Mucosa of descending colon (tissue), 3 donors: ENCODE measurements around the gene COPE. TPM values are rescaled to one million over a fixed set of nuclear protein-coding genes. Genes with fewer than 3 reads are reported as not detected.

ENCODE experiments used
- ATAC-seq: fragments of 200-7000 bp; cut with Tn5 transposase; one replicate; pipeline ENCODE4 v1.9.1; 2020; ENCODE audit warnings: mild to moderate bottlenecking, moderate library complexity
- DNase-seq, 3 donors: peaks; one replicate each; pipeline ENCODE4 v3.0.0-alpha.2; 2020
- H3K36me3 ChIP-seq: fragments of 200-600 bp; one replicate; pipeline ENCODE4 v1.8.0; 2021; ENCODE audit warnings: low read depth, mild to moderate bottlenecking
- H3K4me1 ChIP-seq: fragments of 200-600 bp; one replicate; pipeline ENCODE4 v1.8.0; 2021; ENCODE audit warnings: low read depth, mild to moderate bottlenecking
- H3K4me3 ChIP-seq: fragments of 200-600 bp; one replicate; pipeline ENCODE4 v1.8.0; 2021; ENCODE audit warnings: mild to moderate bottlenecking
- H3K9me3 ChIP-seq: fragments of 200-600 bp; one replicate; pipeline ENCODE4 v1.8.0; 2021; ENCODE audit warnings: mild to moderate bottlenecking
- CTCF ChIP-seq: fragments of 200-600 bp; IDR thresholded peaks from one replicate; pipeline ENCODE4 v1.8.0; 2022; ENCODE audit warnings: antibody characterized with exemption, mild to moderate bottlenecking
- intact Hi-C, 2 donors: fragments of 100-400 bp; cut with DNase I in 1 of 2; cut with micrococcal nuclease in 1 of 2; formaldehyde crosslinking; loops; one replicate each; pipeline versions ENCODE4 v1.11.0 to v1.11.1; 2022; cut with DNase I, micrococcal nuclease
- total RNA-seq, 3 donors: library from RNA; stranded (reverse); fragmentation: NEBNext Ultra II Directional in 2 of 3; extraction: Animal tissue kit (Norgen Biotek cat#: 25700) in 2 of 3; gene quantifications; one replicate each; pipeline versions ENCODE4 v1.2.1 to v1.2.4, GENCODE V29; 2021 to 2023
- donor health status: DM: no; HTN: no; CAD: no; lungs with moderate emphysema.
- donor health status: DM: no; HTN: no; CAD: no.
- donor health status: DM: no; HTN: yes; CAD: no.

Gene COPE
- total RNA-seq, 3 donors from 2014 or later = 119 to 227 (median 176) TPM

- TF ChIP-seq CTCF = no peak
- H3K4me3 ChIP-seq = peak overlapping the region; percentile 14
- intact Hi-C loops = no loop called here
- no peaks in the 10 kb centered on the region for H3K36me3 ChIP-seq
- ATAC-seq (peak; percentile 27), DNase-seq (peak; percentile 24 to 69 (median 52))
- no peaks in the 10 kb centered on the region for H3K9me3 ChIP-seq
- H3K4me1 ChIP-seq = peaks cover 3% of the 10 kb centered on the region
These were observed 21.0 kb upstream of the COPE start for GRCh38 chr19:18939922-18940768.

GRCh38 chr19:18939163-18939562, 20.0 kb upstream of the COPE start:
- DNase-seq (no peak), ATAC-seq (no peak)
- no peak for TF ChIP-seq CTCF
- Histone ChIP-seq H3K9me3 (no peaks in the 10 kb centered on the region), H3K4me1 (peaks cover 3% of the 10 kb centered on the region), H3K36me3 (no peaks in the 10 kb centered on the region), H3K4me3 (no peak overlapping the region)
- intact Hi-C loops = no loop called here

GRCh38 chr19:18933297-18933696, 14.1 kb upstream of the COPE start:
- ATAC-seq (no peak), DNase-seq (no peak)
- Histone ChIP-seq H3K36me3 (no peaks in the 10 kb centered on the region), H3K4me1 (peaks cover 5% of the 10 kb centered on the region), H3K4me3 (no peak overlapping the region), H3K9me3 (no peaks in the 10 kb centered on the region)
- TF ChIP-seq CTCF = no peak
- intact Hi-C loops = no loop called here

GRCh38 chr19:18932216-18932841, 13.1 kb upstream of the COPE start:
- H3K4me3 ChIP-seq = no peak overlapping the region
- ATAC-seq = peak; percentile 97

More at GRCh38 chr19:18932216-18932841, 13.1 kb upstream of the COPE start:
- Histone ChIP-seq H3K36me3 (no peaks in the 10 kb centered on the region), H3K4me1 (peaks cover 5% of the 10 kb centered on the region), H3K9me3 (no peaks in the 10 kb centered on the region)
- intact Hi-C loops = no loop called here
- DNase-seq = peak; percentile 88 to 92 (median 90)
- TF ChIP-seq CTCF = no peak
